Sigmoid colon (tissue), 4 donors: Measurements from ENCODE around the gene VIT.

Source experiments
- POLR2AphosphoS5 ChIP-seq, 4 donors: sonication (generic); formaldehyde crosslinking; IDR thresholded peaks; one replicate each; pipeline ENCODE4 v1.6.1; 2017; ENCODE audit warnings: antibody characterized with exemption in 4 of 4
- TF ChIP-seq, protein P1 (sequence below), 4 experiments: fragments of 450-650 bp in 3 of 4; fragments of 200-600 bp in 1 of 4; IDR thresholded peaks; one replicate each; pipeline ENCODE4 v1.5.1; 2016 to 2019; ENCODE audit warnings: antibody characterized with exemption in 4 of 4, mild to moderate bottlenecking in 3 of 4, moderate library complexity in 2 of 4

GRCh38 chr2:36756438-36756837, 59.9 kb downstream of the VIT start:
- TF ChIP-seq, protein P1, sequence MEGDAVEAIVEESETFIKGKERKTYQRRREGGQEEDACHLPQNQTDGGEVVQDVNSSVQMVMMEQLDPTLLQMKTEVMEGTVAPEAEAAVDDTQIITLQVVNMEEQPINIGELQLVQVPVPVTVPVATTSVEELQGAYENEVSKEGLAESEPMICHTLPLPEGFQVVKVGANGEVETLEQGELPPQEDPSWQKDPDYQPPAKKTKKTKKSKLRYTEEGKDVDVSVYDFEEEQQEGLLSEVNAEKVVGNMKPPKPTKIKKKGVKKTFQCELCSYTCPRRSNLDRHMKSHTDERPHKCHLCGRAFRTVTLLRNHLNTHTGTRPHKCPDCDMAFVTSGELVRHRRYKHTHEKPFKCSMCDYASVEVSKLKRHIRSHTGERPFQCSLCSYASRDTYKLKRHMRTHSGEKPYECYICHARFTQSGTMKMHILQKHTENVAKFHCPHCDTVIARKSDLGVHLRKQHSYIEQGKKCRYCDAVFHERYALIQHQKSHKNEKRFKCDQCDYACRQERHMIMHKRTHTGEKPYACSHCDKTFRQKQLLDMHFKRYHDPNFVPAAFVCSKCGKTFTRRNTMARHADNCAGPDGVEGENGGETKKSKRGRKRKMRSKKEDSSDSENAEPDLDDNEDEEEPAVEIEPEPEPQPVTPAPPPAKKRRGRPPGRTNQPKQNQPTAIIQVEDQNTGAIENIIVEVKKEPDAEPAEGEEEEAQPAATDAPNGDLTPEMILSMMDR (IDR thresholded peaks at IDR 0.05): no peak
- TF ChIP-seq POLR2AphosphoS5 (IDR thresholded peaks at IDR 0.05): no peak
